HepG2 (cell line): ENCODE data around the gene UTRN. TPM values are rescaled to one million over a fixed set of nuclear protein-coding genes. Genes with fewer than 3 reads are reported as not detected.

Experiments
- ATAD3A ChIP-seq: sonication (generic); formaldehyde crosslinking; IDR thresholded peaks from 2 replicates; pipeline ENCODE4 v1.4.0; 2020; ENCODE audit warnings: missing genetic modification reagents
- E2F1 ChIP-seq: sonication (generic); formaldehyde crosslinking; IDR thresholded peaks from 2 replicates; pipeline ENCODE4 v1.5.0; 2020; ENCODE audit warnings: missing genetic modification reagents
- HMG20A ChIP-seq: IDR thresholded peaks from 2 replicates; pipeline ENCODE4 v1.6.1; 2016; ENCODE audit warnings: borderline replicate concordance
- JDP2 ChIP-seq: sonication (generic); formaldehyde crosslinking; IDR thresholded peaks from 2 replicates; pipeline ENCODE4 v1.8.1; 2022; ENCODE audit warnings: missing genetic modification reagents, borderline replicate concordance
- JUN ChIP-seq: sonication (generic); formaldehyde crosslinking; IDR thresholded peaks from 2 replicates; pipeline ENCODE4 v1.4.0; 2020; ENCODE audit warnings: mild to moderate bottlenecking, missing genetic modification reagents
- MBNL3 ChIP-seq: fragments of 250-450 bp; sonication (Bioruptor Pico); conservative IDR thresholded peaks from 2 replicates; pipeline ENCODE4 v1.8.0; 2022; ENCODE audit warnings: mild to moderate bottlenecking, inconsistent platforms
- PAX8 ChIP-seq: sonication (generic); formaldehyde crosslinking; IDR thresholded peaks from 2 replicates; pipeline ENCODE4 v1.8.0; 2022; ENCODE audit warnings: mild to moderate bottlenecking, missing genetic modification reagents, borderline replicate concordance
- RORA ChIP-seq: sonication (generic); formaldehyde crosslinking; IDR thresholded peaks from 2 replicates; pipeline ENCODE4 v1.5.0; 2020; ENCODE audit warnings: mild to moderate bottlenecking, missing genetic modification reagents, moderate library complexity
- ZC3H13 ChIP-seq: sonication (generic); formaldehyde crosslinking; IDR thresholded peaks from 2 replicates; pipeline ENCODE4 v1.8.1; 2023; ENCODE audit warnings: mild to moderate bottlenecking, missing genetic modification reagents, moderate library complexity
- ZFAT ChIP-seq: sonication (generic); formaldehyde crosslinking; conservative IDR thresholded peaks from 2 replicates; pipeline ENCODE4 v1.8.1; 2023; ENCODE audit warnings: missing genetic modification reagents, inconsistent platforms
- ZNF136 ChIP-seq: sonication (generic); formaldehyde crosslinking; IDR thresholded peaks from 2 replicates; pipeline ENCODE4 v1.8.1; 2022; ENCODE audit warnings: low read depth, mild to moderate bottlenecking, moderate library complexity, missing genetic modification reagents
- ZNF253 ChIP-seq: sonication (generic); formaldehyde crosslinking; IDR thresholded peaks from 2 replicates; pipeline ENCODE4 v1.8.0; 2022; ENCODE audit warnings: mild to moderate bottlenecking, missing genetic modification reagents, borderline replicate concordance
- ZNF432 ChIP-seq: sonication (generic); formaldehyde crosslinking; IDR thresholded peaks from 2 replicates; pipeline ENCODE4 v1.5.0; 2020; ENCODE audit warnings: missing genetic modification reagents, mild to moderate bottlenecking, borderline replicate concordance
- polyA plus RNA-seq, 8 experiments: library from polyadenylated mRNA; depleted of rRNA in 3 of 8; stranded (reverse) in 7 of 8; unstranded in 1 of 8; fragments of >200 nt; fragmentation: Illumina TruSeq in 4 of 8; extraction: Trizol in 4 of 8; gene quantifications; 2 replicates each; pipeline versions ENCODE4 v1.2.1 to v1.2.3, GENCODE V29; 2011 to 2016; ENCODE audit warnings: low read depth in 4 of 8, missing spikeins in 1 of 8, mixed read lengths in 1 of 8; ENCODE audit not compliant: insufficient read depth in 1 of 8
- total RNA-seq, 5 experiments: library from RNA; depleted of rRNA; stranded (reverse); fragments of >200 nt; fragmentation: Illumina TruSeq; extraction: Trizol; gene quantifications; 2 replicates each; pipeline ENCODE4 v1.2.3, GENCODE V29; 2016; ENCODE audit warnings: low read depth in 1 of 5
- TF ChIP-seq, protein P1 (sequence below): sonication (generic); IDR thresholded peaks from 2 replicates; pipeline ENCODE4 v1.6.1; 2016; ENCODE audit warnings: low read depth, borderline replicate concordance
- TF ChIP-seq, protein P2 (sequence below): sonication (generic); formaldehyde crosslinking; IDR thresholded peaks from 2 replicates; pipeline ENCODE4 v1.4.0; 2020; ENCODE audit warnings: mild to moderate bottlenecking, low read depth, missing genetic modification reagents
- TF ChIP-seq, protein P3 (sequence below), 2 experiments: fragments of 450-650 bp in 1 of 2; sonication (generic) in 1 of 2; formaldehyde crosslinking; IDR thresholded peaks; 2 replicates each; pipeline versions ENCODE4 v1.5.0 to v1.8.0; 2020 to 2022; ENCODE audit warnings: mild to moderate bottlenecking in 1 of 2, missing genetic modification reagents in 1 of 2
- TF ChIP-seq, protein P4 (sequence below): sonication (generic); formaldehyde crosslinking; IDR thresholded peaks from 2 replicates; pipeline ENCODE4 v1.5.0; 2020; ENCODE audit warnings: mild to moderate bottlenecking, missing genetic modification reagents, borderline replicate concordance
- TF ChIP-seq, protein P5 (sequence below): sonication (generic); formaldehyde crosslinking; IDR thresholded peaks from 2 replicates; pipeline ENCODE4 v1.5.0; 2020; ENCODE audit warnings: missing genetic modification reagents

Gene UTRN
- total and polyA plus RNA-seq, 2 of the 13 experiments (the other 11 are each of a cell fraction or from before 2014, with no cell fraction given), result 102 to 116 TPM

DNA sequence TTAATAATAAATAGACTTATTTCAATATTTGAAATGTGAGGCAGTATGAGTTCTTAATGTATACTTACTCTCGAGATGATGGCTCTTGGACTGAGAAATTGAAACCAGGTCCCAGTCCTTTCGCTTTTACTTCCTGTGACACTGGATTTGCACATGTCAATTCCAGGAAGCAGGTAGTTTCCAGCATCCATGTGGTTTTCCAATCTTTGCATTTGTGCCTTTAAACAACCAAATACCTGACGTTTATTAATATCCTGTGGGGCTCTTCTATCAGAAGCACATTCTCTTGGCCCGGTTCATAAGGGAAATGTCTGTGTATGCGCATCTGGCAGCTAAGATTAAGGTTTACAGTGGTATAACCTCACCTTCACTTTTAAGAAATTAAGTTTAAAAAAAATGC is 13.1 kb downstream of the UTRN start (continued):
- TF ChIP-seq, protein P1, sequence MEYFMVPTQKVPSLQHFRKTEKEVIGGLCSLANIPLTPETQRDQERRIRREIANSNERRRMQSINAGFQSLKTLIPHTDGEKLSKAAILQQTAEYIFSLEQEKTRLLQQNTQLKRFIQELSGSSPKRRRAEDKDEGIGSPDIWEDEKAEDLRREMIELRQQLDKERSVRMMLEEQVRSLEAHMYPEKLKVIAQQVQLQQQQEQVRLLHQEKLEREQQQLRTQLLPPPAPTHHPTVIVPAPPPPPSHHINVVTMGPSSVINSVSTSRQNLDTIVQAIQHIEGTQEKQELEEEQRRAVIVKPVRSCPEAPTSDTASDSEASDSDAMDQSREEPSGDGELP, result no peak
- TF ChIP-seq, protein P2, sequence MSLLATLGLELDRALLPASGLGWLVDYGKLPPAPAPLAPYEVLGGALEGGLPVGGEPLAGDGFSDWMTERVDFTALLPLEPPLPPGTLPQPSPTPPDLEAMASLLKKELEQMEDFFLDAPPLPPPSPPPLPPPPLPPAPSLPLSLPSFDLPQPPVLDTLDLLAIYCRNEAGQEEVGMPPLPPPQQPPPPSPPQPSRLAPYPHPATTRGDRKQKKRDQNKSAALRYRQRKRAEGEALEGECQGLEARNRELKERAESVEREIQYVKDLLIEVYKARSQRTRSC (CRISPR knock-in tag), result no peak
- TF ChIP-seq, protein P3, sequence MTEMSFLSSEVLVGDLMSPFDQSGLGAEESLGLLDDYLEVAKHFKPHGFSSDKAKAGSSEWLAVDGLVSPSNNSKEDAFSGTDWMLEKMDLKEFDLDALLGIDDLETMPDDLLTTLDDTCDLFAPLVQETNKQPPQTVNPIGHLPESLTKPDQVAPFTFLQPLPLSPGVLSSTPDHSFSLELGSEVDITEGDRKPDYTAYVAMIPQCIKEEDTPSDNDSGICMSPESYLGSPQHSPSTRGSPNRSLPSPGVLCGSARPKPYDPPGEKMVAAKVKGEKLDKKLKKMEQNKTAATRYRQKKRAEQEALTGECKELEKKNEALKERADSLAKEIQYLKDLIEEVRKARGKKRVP (CRISPR knock-in tag; IDR thresholded peaks at IDR 0.05), result no peak
- TF ChIP-seq ZFAT (CRISPR knock-in tag) (no peak), ZNF253 (no peak), JDP2 (CRISPR knock-in tag) (no peak), RORA (CRISPR knock-in tag) (no peak), ZNF432 (CRISPR knock-in tag) (no peak), ZNF136 (CRISPR knock-in tag) (no peak), HMG20A (CRISPR knock-in tag) (0 out of 2 replicates have a peak, but pooled peaks have one; percentile 4), E2F1 (CRISPR knock-in tag) (no peak), ZC3H13 (CRISPR knock-in tag) (no peak), ATAD3A (CRISPR knock-in tag) (no peak), PAX8 (CRISPR knock-in tag) (no peak), JUN (no peak), MBNL3 (CRISPR knock-in tag) (no peak)
- TF ChIP-seq, protein P4, sequence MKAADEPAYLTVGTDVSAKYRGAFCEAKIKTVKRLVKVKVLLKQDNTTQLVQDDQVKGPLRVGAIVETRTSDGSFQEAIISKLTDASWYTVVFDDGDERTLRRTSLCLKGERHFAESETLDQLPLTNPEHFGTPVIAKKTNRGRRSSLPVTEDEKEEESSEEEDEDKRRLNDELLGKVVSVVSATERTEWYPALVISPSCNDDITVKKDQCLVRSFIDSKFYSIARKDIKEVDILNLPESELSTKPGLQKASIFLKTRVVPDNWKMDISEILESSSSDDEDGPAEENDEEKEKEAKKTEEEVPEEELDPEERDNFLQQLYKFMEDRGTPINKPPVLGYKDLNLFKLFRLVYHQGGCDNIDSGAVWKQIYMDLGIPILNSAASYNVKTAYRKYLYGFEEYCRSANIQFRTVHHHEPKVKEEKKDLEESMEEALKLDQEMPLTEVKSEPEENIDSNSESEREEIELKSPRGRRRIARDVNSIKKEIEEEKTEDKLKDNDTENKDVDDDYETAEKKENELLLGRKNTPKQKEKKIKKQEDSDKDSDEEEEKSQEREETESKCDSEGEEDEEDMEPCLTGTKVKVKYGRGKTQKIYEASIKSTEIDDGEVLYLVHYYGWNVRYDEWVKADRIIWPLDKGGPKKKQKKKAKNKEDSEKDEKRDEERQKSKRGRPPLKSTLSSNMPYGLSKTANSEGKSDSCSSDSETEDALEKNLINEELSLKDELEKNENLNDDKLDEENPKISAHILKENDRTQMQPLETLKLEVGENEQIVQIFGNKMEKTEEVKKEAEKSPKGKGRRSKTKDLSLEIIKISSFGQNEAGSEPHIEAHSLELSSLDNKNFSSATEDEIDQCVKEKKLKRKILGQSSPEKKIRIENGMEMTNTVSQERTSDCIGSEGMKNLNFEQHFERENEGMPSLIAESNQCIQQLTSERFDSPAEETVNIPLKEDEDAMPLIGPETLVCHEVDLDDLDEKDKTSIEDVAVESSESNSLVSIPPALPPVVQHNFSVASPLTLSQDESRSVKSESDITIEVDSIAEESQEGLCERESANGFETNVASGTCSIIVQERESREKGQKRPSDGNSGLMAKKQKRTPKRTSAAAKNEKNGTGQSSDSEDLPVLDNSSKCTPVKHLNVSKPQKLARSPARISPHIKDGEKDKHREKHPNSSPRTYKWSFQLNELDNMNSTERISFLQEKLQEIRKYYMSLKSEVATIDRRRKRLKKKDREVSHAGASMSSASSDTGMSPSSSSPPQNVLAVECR (CRISPR knock-in tag), result peak; percentile 33; the same call in 1 of the 2 replicates
- TF ChIP-seq, protein P5, sequence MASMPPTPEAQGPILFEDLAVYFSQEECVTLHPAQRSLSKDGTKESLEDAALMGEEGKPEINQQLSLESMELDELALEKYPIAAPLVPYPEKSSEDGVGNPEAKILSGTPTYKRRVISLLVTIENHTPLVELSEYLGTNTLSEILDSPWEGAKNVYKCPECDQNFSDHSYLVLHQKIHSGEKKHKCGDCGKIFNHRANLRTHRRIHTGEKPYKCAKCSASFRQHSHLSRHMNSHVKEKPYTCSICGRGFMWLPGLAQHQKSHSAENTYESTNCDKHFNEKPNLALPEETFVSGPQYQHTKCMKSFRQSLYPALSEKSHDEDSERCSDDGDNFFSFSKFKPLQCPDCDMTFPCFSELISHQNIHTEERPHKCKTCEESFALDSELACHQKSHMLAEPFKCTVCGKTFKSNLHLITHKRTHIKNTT (CRISPR knock-in tag), result no peak
